HG03457 (cell line): ENCODE results near the gene COX6A2.

Experiments
- ATAC-seq: cut with Tn5 transposase; IDR thresholded peaks from one replicate; pipeline ENCODE4 v1.9.1; 2021; ENCODE audit warnings: moderate number of reproducible peaks; ENCODE audit not compliant: unreplicated experiment

The COX6A2 gene

GRCh38 chr16:31411024-31411844 lies 16.9 kb downstream of the COX6A2 start:
- no peak for ATAC-seq

- no peak for ATAC-seq
Observed at GRCh38 chr16:31410082-31410481, 18.1 kb downstream of the COX6A2 start.

DNA sequence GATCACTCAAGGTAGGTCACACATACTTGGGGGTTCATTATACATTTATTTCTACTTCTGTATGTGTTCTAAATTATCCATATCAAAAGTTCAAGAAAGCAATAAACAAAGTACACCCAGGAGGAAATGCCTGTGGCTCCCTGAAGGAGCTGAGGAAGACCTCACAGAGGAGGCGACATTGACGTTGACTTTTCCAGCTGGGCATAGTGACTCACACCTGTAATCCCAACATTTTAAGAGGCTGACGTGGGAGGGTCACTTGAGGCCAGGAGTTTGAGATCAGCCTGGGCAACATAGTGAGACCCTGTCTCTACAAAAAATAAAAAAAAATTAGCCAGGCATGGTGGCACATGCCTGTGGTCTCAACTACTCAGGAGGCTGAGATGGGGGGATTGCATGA lies 18.7 kb downstream of the COX6A2 start:
- ATAC-seq: no peak

- ATAC-seq: no peak
Observed at GRCh38 chr16:31407406-31407805, 20.8 kb downstream of the COX6A2 start.

- no peak for ATAC-seq
Observed at GRCh38 chr16:31404353-31405064, 23.7 kb downstream of the COX6A2 start.

DNA sequence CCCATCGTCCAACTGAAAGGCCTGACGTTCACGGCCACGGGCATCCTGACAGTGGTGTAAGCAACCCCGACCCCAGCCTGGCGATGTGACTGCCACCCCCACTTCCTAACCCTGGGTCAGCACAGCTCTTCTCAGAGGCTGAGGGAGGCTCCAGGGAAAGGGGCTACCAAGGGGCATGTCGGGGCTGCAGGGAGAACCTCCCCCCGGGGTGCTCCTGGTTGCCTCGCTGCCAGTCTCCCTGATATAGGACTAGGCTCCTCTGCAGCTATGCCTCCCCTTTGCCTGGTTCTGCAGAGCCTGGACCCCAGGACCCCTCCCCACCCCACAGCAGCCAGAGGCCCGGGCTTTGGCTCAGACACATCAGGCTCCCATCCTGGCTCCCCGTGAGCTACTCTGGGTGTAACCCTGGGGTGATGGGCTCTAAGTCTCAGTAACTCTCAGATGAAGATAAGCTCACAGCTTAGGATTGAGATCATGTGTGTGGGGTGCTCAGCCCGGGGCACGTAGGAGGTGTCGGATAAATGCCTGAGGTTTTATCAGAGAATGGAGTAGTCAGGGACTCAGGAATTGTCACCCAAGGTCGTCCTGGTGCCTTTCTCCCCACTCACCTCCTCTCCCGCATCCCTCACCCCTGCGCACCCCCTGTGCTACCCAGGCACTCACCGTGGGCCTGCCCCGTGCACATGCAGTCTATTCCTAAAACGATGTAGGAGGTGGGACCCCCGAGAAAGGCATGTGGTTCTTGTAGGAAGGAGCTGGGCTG lies 24.4 kb downstream of the COX6A2 start:
- ATAC-seq: no peak

- ATAC-seq: no peak
Observed at GRCh38 chr16:31402687-31403086, 25.5 kb downstream of the COX6A2 start.

GRCh38 chr16:31401436-31401835 lies 26.7 kb downstream of the COX6A2 start:
- no peak for ATAC-seq

GRCh38 chr16:31400191-31400590 lies 28.0 kb downstream of the COX6A2 start:
- no peak for ATAC-seq

DNA sequence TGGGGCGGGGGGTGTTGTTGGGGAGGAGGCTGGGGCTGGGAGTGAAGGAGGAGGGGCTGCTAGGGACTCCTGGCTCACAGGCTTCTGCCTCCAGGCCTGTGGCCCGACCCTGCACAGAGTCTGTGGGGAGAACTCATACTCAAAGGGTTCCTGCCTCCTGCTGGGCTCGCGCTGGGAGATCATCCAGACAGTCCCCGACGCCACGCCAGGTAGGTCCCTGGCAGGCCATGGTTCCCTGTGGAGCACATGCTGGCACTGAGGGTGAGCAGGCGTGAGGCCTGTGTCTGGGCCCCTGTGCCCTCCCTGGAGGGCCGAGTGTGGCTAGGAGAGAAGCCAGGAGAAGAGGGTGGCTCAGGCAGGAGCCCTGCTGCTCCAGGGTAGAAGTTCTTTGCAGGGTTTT lies 30.5 kb downstream of the COX6A2 start:
- ATAC-seq: no peak

DNA sequence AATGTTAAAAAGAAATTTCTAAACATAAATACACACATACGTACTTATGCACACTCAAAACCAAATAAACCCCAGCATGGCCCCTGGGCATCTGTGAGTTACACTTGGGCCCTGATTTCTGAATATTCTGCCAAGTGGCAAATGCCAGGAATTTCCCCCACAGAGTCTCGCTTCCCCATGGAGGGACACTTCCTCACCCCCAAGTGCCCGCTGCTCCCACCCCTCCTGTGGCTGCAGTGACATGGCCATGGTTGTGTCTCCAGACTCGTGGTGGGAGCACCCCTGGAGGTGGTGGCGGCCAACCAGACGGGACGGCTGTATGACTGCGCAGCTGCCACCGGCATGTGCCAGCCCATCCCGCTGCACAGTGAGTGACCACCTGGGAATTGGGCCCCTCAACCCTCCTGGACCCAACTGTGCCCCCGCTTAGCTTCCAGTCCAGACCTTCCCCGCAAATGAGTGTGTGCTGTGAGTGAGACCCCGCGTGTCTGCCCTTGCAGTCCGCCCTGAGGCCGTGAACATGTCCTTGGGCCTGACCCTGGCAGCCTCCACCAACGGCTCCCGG lies 31.0 kb downstream of the COX6A2 start:
- no peak for ATAC-seq

DNA sequence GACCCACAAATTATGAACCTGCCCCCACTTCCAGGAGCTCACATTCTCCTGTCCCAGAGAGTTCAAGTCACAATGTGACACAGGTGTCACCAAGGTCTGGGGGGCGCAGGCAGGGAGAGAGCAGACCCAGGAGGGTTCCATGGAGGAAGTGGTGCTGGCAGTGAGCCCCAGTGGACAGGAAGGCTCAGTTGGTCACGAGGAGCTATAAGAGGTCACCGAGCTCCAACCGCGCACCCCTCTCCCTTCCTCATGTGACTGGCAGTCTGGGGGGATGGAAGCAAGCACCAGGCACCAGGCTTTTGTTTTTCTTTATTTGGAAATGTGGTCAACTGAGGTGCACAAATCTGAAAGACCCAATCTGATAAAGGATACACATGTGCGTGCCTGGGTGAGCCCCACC lies 32.5 kb downstream of the COX6A2 start:
- no peak for ATAC-seq

- ATAC-seq: no peak
Observed at GRCh38 chr16:31393056-31393455, 35.1 kb downstream of the COX6A2 start, which contains the start of gene ITGAD. Gene ITGAD (plus strand): TSS chr16:31393335. CDS start chr16:31393361, 26 bp downstream.

DNA sequence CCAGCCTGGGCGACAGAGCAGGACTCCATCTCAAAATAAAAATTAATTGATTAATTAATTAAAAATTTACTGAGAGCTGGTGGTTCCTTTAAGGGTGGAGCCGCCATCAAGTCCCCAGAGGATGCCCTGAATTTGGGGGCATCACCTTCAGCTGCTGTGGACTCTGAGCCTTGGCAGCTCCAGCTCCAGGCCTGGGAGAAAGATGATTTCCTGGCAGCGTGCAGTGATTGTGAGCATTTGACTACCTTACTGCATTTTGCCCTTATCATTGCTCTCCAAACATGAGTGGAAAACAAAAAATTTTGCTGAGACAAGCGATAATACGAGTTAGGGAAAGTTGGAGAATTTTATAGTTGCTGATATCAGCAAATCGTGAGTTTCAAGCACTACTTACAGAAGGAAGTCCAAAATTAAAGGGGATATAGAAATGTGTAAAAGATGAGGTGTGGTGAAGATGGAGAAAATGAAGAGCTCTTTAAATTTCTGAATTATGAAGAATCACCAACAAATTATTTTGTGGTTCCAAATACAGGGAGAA lies 37.6 kb downstream of the COX6A2 start:
- ATAC-seq: no peak

GRCh38 chr16:31388535-31388934 lies 39.6 kb downstream of the COX6A2 start:
- ATAC-seq: no peak

GRCh38 chr16:31386157-31386984 lies 41.8 kb downstream of the COX6A2 start:
- no peak for ATAC-seq

- ATAC-seq: no peak
Observed at GRCh38 chr16:31385680-31386079, 42.5 kb downstream of the COX6A2 start.

DNA sequence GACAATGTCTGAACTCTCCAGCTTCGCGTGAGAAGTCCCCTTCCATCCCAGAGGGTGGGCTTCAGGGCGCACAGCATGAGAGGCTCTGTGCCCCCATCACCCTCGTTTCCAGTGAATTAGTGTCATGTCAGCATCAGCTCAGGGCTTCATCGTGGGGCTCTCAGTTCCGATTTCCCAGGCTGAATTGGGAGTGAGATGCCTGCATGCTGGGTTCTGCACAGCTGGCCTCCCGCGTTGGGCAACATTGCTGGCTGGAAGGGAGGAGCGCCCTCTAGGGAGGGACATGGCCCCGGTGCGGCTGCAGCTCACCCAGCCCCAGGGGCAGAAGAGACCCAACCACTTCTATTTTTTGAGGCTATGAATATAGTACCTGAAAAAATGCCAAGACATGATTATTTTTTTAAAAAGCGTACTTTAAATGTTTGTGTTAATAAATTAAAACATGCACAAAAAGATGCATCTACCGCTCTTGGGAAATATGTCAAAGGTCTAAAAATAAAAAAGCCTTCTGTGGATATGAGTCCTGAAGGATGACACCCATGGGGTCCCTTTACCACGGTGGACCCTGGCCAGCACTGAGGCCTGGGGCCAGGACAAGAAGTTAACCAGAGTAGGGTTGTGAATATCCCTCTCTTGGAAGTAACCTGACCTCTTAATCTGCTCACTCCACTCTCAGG lies 45.5 kb downstream of the COX6A2 start:
- no peak for ATAC-seq

GRCh38 chr16:31380201-31380600 lies 48.0 kb downstream of the COX6A2 start:
- no peak for ATAC-seq
